Neuronal stem cell (in vitro differentiated cells): ENCODE measurements around the gene TAS2R41.
"Not testable (repeated sequence)": the region's sequence is repeated elsewhere in the genome, so short reads cannot be mapped to it uniquely, and the experiment has no call there.

Experiments used
- DNase-seq: peaks from one replicate; pipeline ENCODE4 v3.0.0-alpha.2; 2013; ENCODE audit warnings: low spot score
- H2AFZ ChIP-seq: one replicate; pipeline ENCODE4 v1.6.1; 2013; ENCODE audit warnings: mild to moderate bottlenecking, low read length, inconsistent platforms
- H2AK5ac ChIP-seq: 2 replicates; pipeline ENCODE4 v1.6.1; 2013; ENCODE audit warnings: low read depth, mild to moderate bottlenecking, inconsistent platforms, low read length, moderate library complexity, mixed read lengths
- H2BK120ac ChIP-seq: 2 replicates; pipeline ENCODE4 v1.6.1; 2013; ENCODE audit warnings: low read depth, mild to moderate bottlenecking, inconsistent platforms, low read length, moderate library complexity, mixed read lengths
- H2BK12ac ChIP-seq: one replicate; pipeline ENCODE4 v1.6.1; 2013; ENCODE audit warnings: low read length, inconsistent platforms
- H2BK15ac ChIP-seq: 2 replicates; pipeline ENCODE4 v1.6.1; 2013; ENCODE audit warnings: mild to moderate bottlenecking, low read length, inconsistent platforms, mixed read lengths
- H2BK5ac ChIP-seq: one replicate; pipeline ENCODE4 v1.6.1; 2013; ENCODE audit warnings: inconsistent platforms, mild to moderate bottlenecking, low read length, moderate library complexity
- H3K14ac ChIP-seq: one replicate; pipeline ENCODE4 v1.6.1; 2013; ENCODE audit warnings: low read length, inconsistent platforms
- H3K18ac ChIP-seq: 2 replicates; pipeline ENCODE4 v1.6.1; 2013; ENCODE audit warnings: low read length, inconsistent platforms
- H3K23ac ChIP-seq: 2 replicates; pipeline ENCODE4 v1.6.1; 2013; ENCODE audit warnings: low read depth, mild to moderate bottlenecking, mixed read lengths, low read length, inconsistent platforms; ENCODE audit not compliant: poor library complexity
- H3K27ac ChIP-seq: replicated peaks from 3 replicates; pipeline ENCODE4 v1.5.1; 2013; ENCODE audit warnings: low read length, inconsistent platforms
- H3K27me3 ChIP-seq, 3 experiments: 2 replicates each; pipeline ENCODE4 v1.6.1; 2013; ENCODE audit warnings: low read length in 3 of 3, mild to moderate bottlenecking in 2 of 3, inconsistent platforms in 1 of 3, low read depth in 1 of 3, mixed read lengths in 1 of 3, moderate library complexity in 1 of 3; ENCODE audit not compliant: control insufficient read depth in 3 of 3, insufficient read depth in 3 of 3
- H3K36me3 ChIP-seq, 2 donors: replicated peaks in 1 of 2; 2 replicates each; pipeline ENCODE4 v1.6.1; 2013; ENCODE audit warnings: low read length in 2 of 2; ENCODE audit not compliant: control insufficient read depth in 2 of 2, insufficient read depth in 2 of 2
- H3K4ac ChIP-seq: 2 replicates; pipeline ENCODE4 v1.6.1; 2013; ENCODE audit warnings: inconsistent platforms, mild to moderate bottlenecking, low read length, moderate library complexity
- H3K4me1 ChIP-seq, 2 donors: 1 replicate in 1 of 2; 2 replicates in 1 of 2; pipeline ENCODE4 v1.6.1; 2013; ENCODE audit warnings: low read length in 2 of 2, low read depth in 1 of 2; ENCODE audit not compliant: control insufficient read depth in 2 of 2, insufficient read depth in 1 of 2
- H3K4me2 ChIP-seq: one replicate; pipeline ENCODE4 v1.6.1; 2013; ENCODE audit warnings: mild to moderate bottlenecking, low read length, inconsistent platforms; ENCODE audit not compliant: insufficient read depth, poor library complexity, severe bottlenecking
- H3K4me3 ChIP-seq, 2 donors: 2 replicates each; pipeline ENCODE4 v1.5.1; 2013; ENCODE audit warnings: low read length in 2 of 2, mild to moderate bottlenecking in 2 of 2, inconsistent platforms in 1 of 2, moderate library complexity in 1 of 2
- H3K79me1 ChIP-seq: one replicate; pipeline ENCODE4 v1.6.1; 2013; ENCODE audit warnings: low read depth, mild to moderate bottlenecking, inconsistent platforms, low read length, moderate library complexity
- H3K9ac ChIP-seq: one replicate; pipeline ENCODE4 v1.6.1; 2013; ENCODE audit warnings: mild to moderate bottlenecking, low read depth, low read length, inconsistent platforms; ENCODE audit not compliant: poor library complexity
- H3K9me3 ChIP-seq, 2 donors: replicated peaks in 1 of 2; 2 replicates each; pipeline versions ENCODE3 to v1.6.1; 2013; ENCODE audit warnings: low read length in 2 of 2, mild to moderate bottlenecking in 2 of 2, inconsistent platforms in 1 of 2, low read depth in 1 of 2, mixed read lengths in 1 of 2, moderate library complexity in 1 of 2; ENCODE audit not compliant: control insufficient read depth in 2 of 2, insufficient read depth in 1 of 2
- H4K8ac ChIP-seq: one replicate; pipeline ENCODE4 v1.6.1; 2013; ENCODE audit warnings: low read depth, mild to moderate bottlenecking, inconsistent platforms, low read length, moderate library complexity
- H4K91ac ChIP-seq: one replicate; pipeline ENCODE4 v1.6.1; 2013; ENCODE audit warnings: low read length, low read depth, mild to moderate bottlenecking, inconsistent platforms; ENCODE audit not compliant: poor library complexity
- WGBS, 2 donors: extraction: QIAGEN DNeasy Blood & Tissue Kit; methylation state at CpG; one replicate each; pipeline ENCODE4 v1.1.7; 2013; ENCODE audit warnings: missing lambda C conversion rate in 2 of 2, mixed read lengths in 1 of 2; ENCODE audit not compliant: insufficient read length in 2 of 2, insufficient replicate concordance in 1 of 2; ENCODE audit errors: extremely low coverage in 2 of 2; 5-methylcytosine and 5-hydroxymethylcytosine counted together

The TAS2R41 gene

GRCh38 chr7:143486266-143486665 lies 8.6 kb downstream of the TAS2R41 start:
- H3K23ac ChIP-seq, H2AK5ac ChIP-seq, H3K14ac ChIP-seq, H4K91ac ChIP-seq, H2BK5ac ChIP-seq, H3K4me1 ChIP-seq, H3K18ac ChIP-seq, H2AFZ ChIP-seq, H3K79me1 ChIP-seq, DNase-seq, H3K4ac ChIP-seq, H2BK120ac ChIP-seq, H3K4me3 ChIP-seq, H3K27ac ChIP-seq, H2BK15ac ChIP-seq, H2BK12ac ChIP-seq, H3K9ac ChIP-seq, H3K9me3 ChIP-seq, H3K4me2 ChIP-seq, H4K8ac ChIP-seq, H3K36me3 ChIP-seq, H3K27me3 ChIP-seq: not testable (repeated sequence)
- WGBS, 2 donors = no CpG with 5 or more reads among the region's 3 CpGs

GRCh38 chr7:143487061-143487460 lies 9.4 kb downstream of the TAS2R41 start:
- Histone ChIP-seq H3K14ac (no peak overlapping the region), H2BK12ac (no peak overlapping the region), H3K27ac (no peak overlapping the region), H3K36me3 (no peaks in the 10 kb centered on the region), H3K4me3 (no peak overlapping the region), H2AFZ (no peak overlapping the region), H3K27me3 (no peaks in the 10 kb centered on the region), H2BK15ac (no peak overlapping the region), H2BK5ac (no peak overlapping the region), H3K4me2 (no peak overlapping the region), H4K8ac (no peak overlapping the region), H2BK120ac (no peak overlapping the region), H3K9me3 (no peaks in the 10 kb centered on the region), H3K4me1 (no peaks in the 10 kb centered on the region), H3K23ac (no peak overlapping the region), H3K4ac (no peak overlapping the region), H3K79me1 (no peaks in the 10 kb centered on the region), H2AK5ac (no peak overlapping the region), H4K91ac (no peak overlapping the region), H3K9ac (no peak overlapping the region), H3K18ac (no peak overlapping the region)
- no peak for DNase-seq
- WGBS, 2 donors = no CpG with 5 or more reads among the region's 2 CpGs

DNA sequence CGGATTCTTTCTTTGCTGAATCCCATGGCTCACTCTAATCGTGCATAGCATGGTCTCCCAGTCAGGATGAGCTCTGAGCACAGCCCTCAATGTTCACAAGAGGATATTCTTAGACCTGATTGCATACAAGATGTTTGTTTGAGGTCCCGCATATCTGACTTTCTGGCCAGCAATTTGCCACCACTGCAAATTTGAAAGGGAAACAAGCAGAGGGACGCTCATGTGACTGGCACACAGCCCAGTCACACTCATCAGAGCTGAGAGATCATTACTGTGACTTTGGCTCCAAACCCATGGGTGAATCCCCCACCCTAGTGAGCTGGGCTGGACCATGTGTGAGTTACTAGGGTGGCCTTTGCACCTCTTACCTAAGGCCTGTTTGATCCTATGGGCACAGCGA lies 9.9 kb downstream of the TAS2R41 start:
- Histone ChIP-seq H4K8ac (no peak overlapping the region), H3K4ac (no peak overlapping the region), H3K23ac (peak overlapping the region; percentile 48), H2BK15ac (no peak overlapping the region), H3K9ac (no peak overlapping the region), H2BK120ac (no peak overlapping the region), H3K36me3 (no peaks in the 10 kb centered on the region), H3K14ac (no peak overlapping the region), H4K91ac (no peak overlapping the region), H2BK12ac (no peak overlapping the region), H3K27ac (no peak overlapping the region), H3K4me3 (no peak overlapping the region), H3K4me1 (no peaks in the 10 kb centered on the region), H2BK5ac (no peak overlapping the region), H3K9me3 (no peaks in the 10 kb centered on the region), H3K27me3 (no peaks in the 10 kb centered on the region), H2AK5ac (no peak overlapping the region), H2AFZ (no peak overlapping the region), H3K18ac (peak overlapping the region; percentile 61), H3K4me2 (no peak overlapping the region), H3K79me1 (no peaks in the 10 kb centered on the region)
- no CpG with 5 or more reads among the region's 5 CpGs for WGBS, 2 donors
- DNase-seq = no peak

- Histone ChIP-seq H4K91ac (no peak overlapping the region), H2BK120ac (no peak overlapping the region), H3K9ac (no peak overlapping the region), H3K36me3 (no peaks in the 10 kb centered on the region), H3K27ac (no peak overlapping the region), H3K4me2 (no peak overlapping the region), H3K27me3 (no peaks in the 10 kb centered on the region), H2AK5ac (no peak overlapping the region), H2BK5ac (no peak overlapping the region), H3K9me3 (no peaks in the 10 kb centered on the region), H3K4ac (no peak overlapping the region), H3K4me3 (no peak overlapping the region), H3K4me1 (no peaks in the 10 kb centered on the region), H2BK12ac (no peak overlapping the region), H3K18ac (no peak overlapping the region), H2BK15ac (no peak overlapping the region), H3K14ac (no peak overlapping the region), H3K23ac (no peak overlapping the region), H4K8ac (no peak overlapping the region), H2AFZ (no peak overlapping the region), H3K79me1 (no peaks in the 10 kb centered on the region)
- no CpG with 5 or more reads among the region's 1 CpG for WGBS, 2 donors
- DNase-seq = no peak
These were observed 13.1 kb downstream of the TAS2R41 start for GRCh38 chr7:143490717-143491306.
